Measurements from ENCODE around the gene IZUMO4.

DNA sequence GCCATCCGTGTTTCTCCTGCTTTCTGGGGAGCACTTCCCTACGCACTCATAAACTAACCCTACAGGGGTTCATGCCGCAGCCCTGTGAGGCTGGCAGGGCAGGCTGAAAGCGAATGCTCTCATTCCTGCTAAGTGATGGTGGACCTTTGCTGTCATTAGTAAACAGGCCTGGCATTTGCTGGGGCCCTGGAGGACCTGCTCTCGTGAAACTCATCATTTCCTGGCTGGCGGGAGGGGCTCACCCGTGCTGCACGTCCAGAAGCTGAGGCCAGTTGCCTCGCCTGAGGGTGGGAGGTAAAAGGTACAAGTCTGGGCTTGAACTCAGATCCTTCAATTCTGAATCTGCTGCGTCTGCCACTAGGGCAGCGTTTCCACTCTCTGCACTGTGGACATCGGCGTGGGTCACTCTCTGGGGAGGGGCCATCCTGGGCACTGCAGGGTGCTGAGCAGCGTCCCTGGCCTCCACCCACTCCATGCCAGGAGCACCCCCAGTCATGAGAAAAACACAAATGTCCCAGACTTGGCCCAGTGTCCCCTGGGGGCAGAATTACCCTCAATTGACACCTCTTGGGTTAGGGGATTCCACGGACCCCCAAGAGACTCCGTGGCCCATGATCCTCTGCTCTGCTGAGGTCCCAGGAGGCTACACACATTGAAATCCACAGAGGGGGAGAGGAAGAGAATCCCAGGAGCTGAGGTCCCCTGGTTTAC is 7.6 kb upstream of the IZUMO4 start:
- TF ChIP-seq CTCF (IDR thresholded peaks at IDR 0.05) = no peak
- no peak for TF ChIP-seq POLR2A (IDR thresholded peaks at IDR 0.05)
